HT-29 (cell line): ENCODE data around the gene ADCY5. TPM values are rescaled to one million over a fixed set of nuclear protein-coding genes. Genes with fewer than 3 reads are reported as not detected.

Experiments
- DNase-seq: peaks from one replicate; pipeline ENCODE4 v3.0.0-alpha.2; 2015; ENCODE audit warnings: low spot score
- total RNA-seq: library from RNA; depleted of rRNA; stranded (reverse); fragments of >200 nt; shearing (Covaris generic); gene quantifications from 2 replicates; pipeline ENCODE4 v1.2.3, GENCODE V29; 2014

The ADCY5 gene
- total RNA-seq, 1 experiment from 2014 or later: 1.6 TPM

GRCh38 chr3:123430266-123430665, 18.6 kb downstream of the ADCY5 start:
- DNase-seq: no peak

- DNase-seq: no peak
Observed at GRCh38 chr3:123429362-123430125, 19.3 kb downstream of the ADCY5 start.

GRCh38 chr3:123424999-123425712, 23.7 kb downstream of the ADCY5 start:
- DNase-seq: no peak

- DNase-seq: no peak
Observed at GRCh38 chr3:123424321-123424998, 24.4 kb downstream of the ADCY5 start.

- DNase-seq: no peak
Observed at GRCh38 chr3:123423806-123424205, 25.1 kb downstream of the ADCY5 start.

- DNase-seq: no peak
Observed at GRCh38 chr3:123423031-123423430, 25.9 kb downstream of the ADCY5 start.

GRCh38 chr3:123422457-123422856, 26.4 kb downstream of the ADCY5 start:
- no peak for DNase-seq

GRCh38 chr3:123421353-123422174, 27.3 kb downstream of the ADCY5 start:
- DNase-seq: no peak

GRCh38 chr3:123420416-123420968, 28.4 kb downstream of the ADCY5 start:
- no peak for DNase-seq

GRCh38 chr3:123419850-123420297, 29.0 kb downstream of the ADCY5 start:
- no peak for DNase-seq

- no peak for DNase-seq
Observed at GRCh38 chr3:123419181-123419849, 29.6 kb downstream of the ADCY5 start.

GRCh38 chr3:123416647-123417046, 32.2 kb downstream of the ADCY5 start:
- DNase-seq: no peak

GRCh38 chr3:123416173-123416572, 32.7 kb downstream of the ADCY5 start:
- no peak for DNase-seq

- no peak for DNase-seq
Observed at GRCh38 chr3:123414973-123415775, 33.7 kb downstream of the ADCY5 start.

GRCh38 chr3:123412811-123413604, 35.9 kb downstream of the ADCY5 start:
- DNase-seq: no peak

- no peak for DNase-seq
Observed at GRCh38 chr3:123412076-123412475, 36.8 kb downstream of the ADCY5 start.

GRCh38 chr3:123411340-123412040, 37.4 kb downstream of the ADCY5 start:
- no peak for DNase-seq

GRCh38 chr3:123410149-123410515, 38.8 kb downstream of the ADCY5 start:
- DNase-seq: no peak
